A549 (cell line): ENCODE results near the gene AIMP1. TPM values are rescaled to one million over a fixed set of nuclear protein-coding genes. Genes with fewer than 3 reads are reported as not detected.

Experiments used
- ATAC-seq, 2 experiments: fragments of 200-7000 bp in 1 of 2; fragments of >200 bp in 1 of 2; cut with Nextera tagmentation in 1 of 2; cut with Tn5 transposase in 1 of 2; 3 replicates each; pipeline versions ENCODE4 v1.8.0 to v1.9.1; 2018 to 2020; ENCODE audit warnings: mild to moderate bottlenecking in 1 of 2, moderate library complexity in 1 of 2
- CTCF ChIA-PET: fragments of 300-600 bp; sonication (Branson Sonifier 250); formaldehyde crosslinking; extraction: SDS; loops from one replicate; lab custom pipeline; 2021; ENCODE audit warnings: antibody characterized with exemption, inconsistent platforms; lab: Yijun Ruan, JAX
- POLR2A ChIA-PET: fragments of 350-600 bp; formaldehyde crosslinking; extraction: SDS; loops from one replicate; lab custom pipeline; 2021; ENCODE audit warnings: antibody characterized with exemption, inconsistent platforms; lab: Yijun Ruan, JAX
- DNase-seq, 2 experiments: peaks; one replicate each; pipeline versions ENCODE4 v3.0.0 to v3.0.0-alpha.2; 2011 to 2016; ENCODE audit warnings: low read depth in 1 of 2, low spot score in 1 of 2
- FAIRE-seq: peaks from 2 replicates; lab custom pipeline; 2011; peaks lifted over from hg19 to GRCh38; lab: Jason Lieb, UNC
- H3K27ac ChIP-seq, 2 experiments: fragments of >200 bp; sonication (Bioruptor Twin); formaldehyde crosslinking; 3 replicates each; pipeline ENCODE4 v1.5.1; 2016 to 2017
- H3K4me1 ChIP-seq: fragments of >200 bp; sonication (Bioruptor Twin); formaldehyde crosslinking; 3 replicates; pipeline ENCODE4 v1.6.1; 2016
- H3K4me2 ChIP-seq: fragments of >200 bp; sonication (Bioruptor Twin); formaldehyde crosslinking; 3 replicates; pipeline ENCODE4 v1.6.1; 2016
- H3K4me3 ChIP-seq: fragments of >200 bp; sonication (Bioruptor Twin); formaldehyde crosslinking; 3 replicates; pipeline ENCODE4 v1.5.1; 2016
- H3K9me3 ChIP-seq: fragments of >200 bp; sonication (Bioruptor Twin); formaldehyde crosslinking; 3 replicates; pipeline ENCODE4 v1.6.1; 2016
- BHLHE40 ChIP-seq: IDR thresholded peaks from 2 replicates; pipeline ENCODE4 v1.6.1; 2012; ENCODE audit warnings: low read depth, low read length, inconsistent platforms
- CBX2 ChIP-seq: fragments of 200-600 bp; sonication (generic); IDR thresholded peaks from 2 replicates; pipeline ENCODE4 v1.6.1; 2016; ENCODE audit warnings: low read depth, mild to moderate bottlenecking, borderline replicate concordance
- CBX8 ChIP-seq: fragments of 200-600 bp; sonication (generic); IDR thresholded peaks from 2 replicates; pipeline ENCODE4 v1.6.1; 2016
- CHD2 ChIP-seq: fragments of 150-350 bp; IDR thresholded peaks from 2 replicates; pipeline ENCODE4 v1.6.1; 2014; ENCODE audit warnings: low read length; ENCODE audit not compliant: partially characterized antibody
- ESRRA ChIP-seq: fragments of 150-350 bp; IDR thresholded peaks from 2 replicates; pipeline ENCODE4 v1.6.1; 2014; ENCODE audit warnings: mild to moderate bottlenecking, low read length, borderline replicate concordance
- FOXS1 ChIP-seq: fragments of 250-450 bp; sonication (Bioruptor Pico); IDR thresholded peaks from 2 replicates; pipeline ENCODE4 v1.5.0; 2020; ENCODE audit warnings: mild to moderate bottlenecking, moderate library complexity
- GATA3 ChIP-seq: IDR thresholded peaks from 2 replicates; pipeline ENCODE4 v1.6.1; 2012; ENCODE audit warnings: borderline replicate concordance
- HEYL ChIP-seq: fragments of 250-450 bp; sonication (Bioruptor Pico); IDR thresholded peaks from 2 replicates; pipeline ENCODE4 v1.8.0; 2021; ENCODE audit warnings: mild to moderate bottlenecking, moderate library complexity
- HOXA7 ChIP-seq: fragments of 250-450 bp; sonication (Bioruptor Pico); IDR thresholded peaks from 2 replicates; pipeline ENCODE4 v1.5.0; 2020; ENCODE audit warnings: mild to moderate bottlenecking, moderate library complexity
- HOXB5 ChIP-seq: fragments of 250-450 bp; sonication (Bioruptor Pico); IDR thresholded peaks from 2 replicates; pipeline ENCODE4 v1.5.0; 2020; ENCODE audit warnings: mild to moderate bottlenecking, moderate library complexity
- JUNB ChIP-seq: fragments of >200 bp; sonication (Bioruptor Twin); formaldehyde crosslinking; IDR thresholded peaks from 2 replicates; pipeline ENCODE4 v1.6.1; 2016
- KDM5A ChIP-seq: fragments of 200-600 bp; sonication (generic); IDR thresholded peaks from 2 replicates; pipeline ENCODE4 v1.6.1; 2016; ENCODE audit warnings: antibody characterized with exemption, mild to moderate bottlenecking
- MAZ ChIP-seq: fragments of 150-350 bp; IDR thresholded peaks from 2 replicates; pipeline ENCODE4 v1.6.1; 2014; ENCODE audit warnings: antibody characterized with exemption, low read depth, low read length, borderline replicate concordance
- MYC ChIP-seq: IDR thresholded peaks from 2 replicates; pipeline ENCODE4 v1.6.1; 2012; ENCODE audit warnings: mild to moderate bottlenecking, inconsistent platforms, low read length, improper control_type of control experiment, borderline replicate concordance
- NR3C1 ChIP-seq: fragments of >200 bp; sonication (Bioruptor Twin); formaldehyde crosslinking; IDR thresholded peaks from 3 replicates; pipeline ENCODE4 v1.6.1; 2017
- PHF8 ChIP-seq: fragments of 200-600 bp; sonication (generic); IDR thresholded peaks from 2 replicates; pipeline ENCODE4 v1.6.1; 2016; ENCODE audit warnings: low read depth, mild to moderate bottlenecking, antibody characterized with exemption, moderate library complexity, borderline replicate concordance
- POLR2A ChIP-seq: IDR thresholded peaks from 2 replicates; pipeline ENCODE4 v1.6.1; 2012; ENCODE audit warnings: mild to moderate bottlenecking, low read length
- POLR2AphosphoS2 ChIP-seq: conservative IDR thresholded peaks from 2 replicates; pipeline ENCODE4 v1.6.1; 2012; ENCODE audit warnings: low read length, improper control_type of control experiment, inconsistent platforms
- RAD21 ChIP-seq, 2 experiments: fragments of >200 bp in 1 of 2; sonication (Bioruptor Twin) in 1 of 2; formaldehyde crosslinking in 1 of 2; IDR thresholded peaks in 1 of 2; conservative IDR thresholded peaks in 1 of 2; 2 replicates in 1 of 2; 3 replicates in 1 of 2; pipeline ENCODE4 v1.6.1; 2012 to 2018; ENCODE audit warnings: inconsistent platforms in 1 of 2
- RNF2 ChIP-seq: fragments of 200-600 bp; sonication (generic); IDR thresholded peaks from 2 replicates; pipeline ENCODE4 v1.6.1; 2016; ENCODE audit warnings: low read depth, mild to moderate bottlenecking, antibody characterized with exemption, moderate library complexity, borderline replicate concordance
- TP53 ChIP-seq: fragments of 250-450 bp; sonication (Bioruptor Pico); IDR thresholded peaks from 2 replicates; pipeline ENCODE4 v1.5.0; 2021; ENCODE audit warnings: mild to moderate bottlenecking, moderate library complexity
- ZC3H11A ChIP-seq: fragments of 450-650 bp; IDR thresholded peaks from 2 replicates; pipeline ENCODE4 v1.6.1; 2014; ENCODE audit warnings: antibody characterized with exemption, mild to moderate bottlenecking
- ZFP36 ChIP-seq: fragments of 450-650 bp; IDR thresholded peaks from 2 replicates; pipeline ENCODE4 v1.6.1; 2014; ENCODE audit warnings: borderline replicate concordance; ENCODE audit not compliant: partially characterized antibody
- WGBS: methylation state at CpG from one replicate; pipeline ENCODE4 v1.1.6; 2017; ENCODE audit errors: missing lambda C conversion rate; 5-methylcytosine and 5-hydroxymethylcytosine counted together
- polyA plus RNA-seq, 4 experiments: library from polyadenylated mRNA; depleted of rRNA in 3 of 4; stranded (reverse); fragments of >200 nt; fragmentation: RNase III in 1 of 4; extraction: RNeasy Plus Mini Kit Qiagen cat#74134 plus additional on column Dnase treatment in 1 of 4; gene quantifications; 2 replicates in 3 of 4; 3 replicates in 1 of 4; pipeline ENCODE4 v1.2.3, GENCODE V29; 2011 to 2017
- TF ChIP-seq, protein P1 (sequence below): fragments of 450-650 bp; IDR thresholded peaks from 2 replicates; pipeline ENCODE4 v1.6.1; 2014; ENCODE audit warnings: antibody characterized with exemption
- TF ChIP-seq, protein P2 (sequence below): fragments of >200 bp; sonication (Bioruptor Twin); formaldehyde crosslinking; IDR thresholded peaks from 2 replicates; pipeline ENCODE4 v1.6.1; 2016
- TF ChIP-seq, protein P3 (sequence below): fragments of 150-350 bp; IDR thresholded peaks from 2 replicates; pipeline ENCODE4 v1.6.1; 2014; ENCODE audit warnings: low read depth, mild to moderate bottlenecking, low read length

The AIMP1 gene
- polyA plus RNA-seq, 2 of the 4 experiments (the other 2 are of a cell fraction), result 35.6 to 70.7 TPM

DNA sequence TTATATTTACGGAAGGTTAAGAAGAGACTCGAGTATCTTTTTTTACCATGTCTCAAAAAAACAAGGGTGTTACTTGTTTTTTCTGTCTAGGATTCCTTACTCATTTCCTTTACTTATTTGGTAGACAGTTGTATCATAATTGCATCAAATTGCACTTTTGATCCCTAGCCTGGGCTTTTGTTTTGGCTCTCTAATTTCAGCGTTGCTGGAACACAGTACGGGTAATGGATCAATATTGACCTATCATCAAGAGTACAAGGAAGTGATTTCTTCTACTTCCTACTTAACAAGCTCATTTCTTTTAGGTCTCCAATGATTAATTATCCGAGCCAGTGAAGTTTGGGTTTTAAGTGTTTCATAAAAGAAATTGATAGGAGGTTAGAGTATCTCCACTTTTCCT, 16.8 kb downstream of the AIMP1 start:
- Histone ChIP-seq H3K4me2 (no peak overlapping the region), H3K4me1 (no peaks in the 10 kb centered on the region), H3K27ac (no peak overlapping the region), H3K4me3 (no peak overlapping the region), H3K9me3 (no peaks in the 10 kb centered on the region)
- DNase-seq (no peak), FAIRE-seq (no peak), ATAC-seq (no peak)
- ChIA-PET CTCF (no interaction called here), POLR2A (no interaction called here)
- 92% methylated on average over 5 of the region's 5 CpGs for WGBS
- TF ChIP-seq HOXA7 (CRISPR knock-in tag), result no peak
- TF ChIP-seq KDM5A, result no peak
- no peak for TF ChIP-seq FOXS1 (CRISPR knock-in tag)
- no peak for TF ChIP-seq HEYL (CRISPR knock-in tag)
- no peak for TF ChIP-seq MAZ
- TF ChIP-seq PHF8, result no peak
- TF ChIP-seq GATA3, result no peak
- no peak for TF ChIP-seq POLR2AphosphoS2
- no peak for TF ChIP-seq JUNB
- TF ChIP-seq, protein P1, sequence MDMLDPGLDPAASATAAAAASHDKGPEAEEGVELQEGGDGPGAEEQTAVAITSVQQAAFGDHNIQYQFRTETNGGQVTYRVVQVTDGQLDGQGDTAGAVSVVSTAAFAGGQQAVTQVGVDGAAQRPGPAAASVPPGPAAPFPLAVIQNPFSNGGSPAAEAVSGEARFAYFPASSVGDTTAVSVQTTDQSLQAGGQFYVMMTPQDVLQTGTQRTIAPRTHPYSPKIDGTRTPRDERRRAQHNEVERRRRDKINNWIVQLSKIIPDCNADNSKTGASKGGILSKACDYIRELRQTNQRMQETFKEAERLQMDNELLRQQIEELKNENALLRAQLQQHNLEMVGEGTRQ, result no peak
- no peak for TF ChIP-seq NR3C1
- TF ChIP-seq MYC, result no peak

DNA sequence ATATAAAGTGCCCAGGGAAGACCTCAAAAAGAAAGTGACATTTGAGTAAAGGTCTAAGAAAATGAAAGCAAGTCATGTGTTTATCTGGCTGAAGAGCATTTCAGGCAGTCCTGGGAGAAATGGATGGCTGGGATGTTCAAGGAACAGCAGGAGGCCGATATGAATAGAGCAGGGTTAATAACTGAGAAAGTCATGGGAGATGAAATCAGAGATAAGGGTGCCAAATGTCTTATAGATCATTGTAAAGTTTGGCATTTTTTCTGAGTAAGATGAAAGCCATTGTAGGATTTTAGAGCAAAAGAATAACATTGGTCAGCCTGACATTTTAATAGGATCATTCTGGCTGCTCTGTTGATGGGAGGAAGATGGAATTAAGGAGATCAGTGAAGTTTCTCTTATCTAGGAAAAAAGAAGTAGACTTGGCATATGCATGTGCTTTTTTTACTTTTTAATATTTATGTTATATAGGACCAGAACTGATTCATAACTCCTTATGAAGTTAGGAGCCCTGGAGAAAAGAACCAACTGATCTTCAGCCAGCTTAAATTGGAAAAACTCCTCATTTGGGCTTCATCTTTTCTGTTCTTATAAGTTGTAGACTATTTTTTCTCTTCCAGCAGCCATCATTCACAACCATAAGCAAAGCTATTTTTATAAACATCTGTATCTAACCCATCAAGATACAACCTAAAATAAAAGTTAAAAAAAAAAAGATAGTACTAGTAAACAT, 18.6 kb downstream of the AIMP1 start:
- no peaks in the 10 kb centered on the region for H3K4me1 ChIP-seq
- 84% methylated on average over 1 of the region's 1 CpG for WGBS
- no peak for TF ChIP-seq FOXS1 (CRISPR knock-in tag)
- TF ChIP-seq TP53 (CRISPR knock-in tag), result no peak
- TF ChIP-seq HOXB5 (CRISPR knock-in tag), result no peak
- no peak for TF ChIP-seq POLR2A
- TF ChIP-seq, protein P1, result no peak
- TF ChIP-seq NR3C1, result no peak
- TF ChIP-seq BHLHE40, result no peak
- no peak for TF ChIP-seq RAD21 (conservative IDR thresholded peaks at IDR 0.05 in 1 of 2, IDR thresholded peaks at IDR 0.05 in 1 of 2)
- TF ChIP-seq, protein P2, sequence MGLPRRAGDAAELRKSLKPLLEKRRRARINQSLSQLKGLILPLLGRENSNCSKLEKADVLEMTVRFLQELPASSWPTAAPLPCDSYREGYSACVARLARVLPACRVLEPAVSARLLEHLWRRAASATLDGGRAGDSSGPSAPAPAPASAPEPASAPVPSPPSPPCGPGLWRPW, result no peak
- no peak for TF ChIP-seq HOXA7 (CRISPR knock-in tag)
- no peak for TF ChIP-seq ZFP36
- TF ChIP-seq, protein P3, sequence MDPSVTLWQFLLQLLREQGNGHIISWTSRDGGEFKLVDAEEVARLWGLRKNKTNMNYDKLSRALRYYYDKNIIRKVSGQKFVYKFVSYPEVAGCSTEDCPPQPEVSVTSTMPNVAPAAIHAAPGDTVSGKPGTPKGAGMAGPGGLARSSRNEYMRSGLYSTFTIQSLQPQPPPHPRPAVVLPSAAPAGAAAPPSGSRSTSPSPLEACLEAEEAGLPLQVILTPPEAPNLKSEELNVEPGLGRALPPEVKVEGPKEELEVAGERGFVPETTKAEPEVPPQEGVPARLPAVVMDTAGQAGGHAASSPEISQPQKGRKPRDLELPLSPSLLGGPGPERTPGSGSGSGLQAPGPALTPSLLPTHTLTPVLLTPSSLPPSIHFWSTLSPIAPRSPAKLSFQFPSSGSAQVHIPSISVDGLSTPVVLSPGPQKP, result no peak
- TF ChIP-seq ZC3H11A, result no peak
- no peak for TF ChIP-seq CBX2
- no peak for TF ChIP-seq ESRRA
- no peak for TF ChIP-seq CBX8
- TF ChIP-seq CHD2, result no peak
- TF ChIP-seq RNF2, result no peak
- POLR2A ChIA-PET, result no interaction called here
- ATAC-seq (no peak), FAIRE-seq (no peak), DNase-seq (no peak)
- H3K4me2 ChIP-seq, result no peak overlapping the region
- CTCF ChIA-PET, result interaction anchor here (1.1 to 1.2 kb wide), 2 partner anchors 15 to 35 kb away, joined by 3 read pairs; no protein-coding TSS in a partner anchor
- H3K9me3 ChIP-seq, result no peaks in the 10 kb centered on the region
- no peak overlapping the region for H3K4me3 ChIP-seq
- H3K27ac ChIP-seq, result no peak overlapping the region
